Measurements from ENCODE around the gene ALK. TPM values are rescaled to one million over a fixed set of nuclear protein-coding genes. Genes with fewer than 3 reads are reported as not detected.
"Not testable (repeated sequence)": the region's sequence is repeated elsewhere in the genome, so short reads cannot be mapped to it uniquely, and the experiment has no call there.

Gene ALK
- total and polyA plus RNA-seq, 2 donors (not counting 1 experiment from before 2014, with no cell fraction given): not detected

DNA sequence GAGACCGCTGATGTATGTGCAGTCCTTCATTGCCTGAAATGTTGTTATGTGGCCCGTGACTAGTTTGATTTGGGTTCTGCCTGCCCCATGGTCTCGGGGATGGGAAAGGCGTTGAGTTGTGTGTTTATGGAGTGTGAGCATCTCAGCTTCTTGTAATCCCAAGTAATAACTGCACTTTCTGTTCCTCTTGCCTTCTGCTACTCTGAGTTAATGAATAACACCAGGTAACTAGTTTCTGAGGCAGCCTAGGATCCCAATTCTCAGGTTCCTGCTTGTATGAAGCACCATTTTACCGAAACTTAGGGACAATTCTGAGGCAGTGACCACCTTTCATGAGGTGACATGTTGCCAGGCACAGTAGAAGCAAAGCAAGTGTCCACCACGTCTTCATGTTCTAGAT, 170.0 kb downstream of the ALK start:
- Histone ChIP-seq H3K4me1 (ENCODE audit: control insufficient read depth in 2 of 2, insufficient read depth in 2 of 2, low read length in 2 of 2) (no peaks in the 10 kb centered on the region), H3K4me2 (replicated peaks; ENCODE audit: low read depth, low read length, poor library complexity, severe bottlenecking) (no peak overlapping the region), H3K9me3 (ENCODE audit: control extremely low read depth in 1 of 3, control insufficient read depth in 2 of 3, insufficient read depth in 1 of 3, low read length in 2 of 3) (peaks cover 0 to 5% (median 0%) of the 10 kb centered on the region in 3 donors), H3K4me3 (ENCODE audit: control extremely low read depth in 1 of 5, extremely low read depth in 1 of 5, insufficient read depth in 1 of 5, low read depth in 2 of 5, low read length in 4 of 5) (no peak overlapping the region), H4K20me1 (ENCODE audit: control insufficient read depth, insufficient read depth, low read length, poor library complexity, severe bottlenecking) (no peaks in the 10 kb centered on the region), H3K27ac (ENCODE audit: low read length in 2 of 2) (no peak overlapping the region), H3K79me2 (ENCODE audit: control insufficient read depth, insufficient read depth, low read length) (no peaks in the 10 kb centered on the region), H3K27me3 (replicated peaks in 1 of 4; ENCODE audit: control extremely low read depth in 1 of 4, control insufficient read depth in 3 of 4, insufficient read depth in 4 of 4, low read length in 3 of 4) (no peaks in the 10 kb centered on the region), H3K9ac (ENCODE audit: low read length) (no peak overlapping the region), H2AFZ (ENCODE audit: insufficient read depth, low read depth, low read length, poor library complexity, severe bottlenecking) (no peak overlapping the region), H3K36me3 (replicated peaks in 1 of 2; ENCODE audit: control extremely low read depth in 1 of 2, control insufficient read depth in 1 of 2, extremely low read depth in 1 of 2, insufficient read depth in 2 of 2, low read length in 1 of 2) (no peaks in the 10 kb centered on the region)
- Mint-ChIP-seq H3K4me3 (no peak overlapping the region), H3K27ac (no peak overlapping the region), H3K4me1 (no peaks in the 10 kb centered on the region), H3K9me3 (ENCODE audit: insufficient read depth) (no peaks in the 10 kb centered on the region), H3K27me3 (no peaks in the 10 kb centered on the region)
- DNase-seq (no peak), ATAC-seq (ENCODE audit: low read depth) (no peak)
- ChIA-PET CTCF (no interaction called here), POLR2A (no interaction called here)
- intact Hi-C loops (cut with micrococcal nuclease): no loop called here
- no peak for TF ChIP-seq EZH2 (IDR thresholded peaks at IDR 0.05; ENCODE audit: borderline replicate concordance, insufficient read depth, low read depth, low read length, poor library complexity, severe bottlenecking)
- TF ChIP-seq, protein P1, sequence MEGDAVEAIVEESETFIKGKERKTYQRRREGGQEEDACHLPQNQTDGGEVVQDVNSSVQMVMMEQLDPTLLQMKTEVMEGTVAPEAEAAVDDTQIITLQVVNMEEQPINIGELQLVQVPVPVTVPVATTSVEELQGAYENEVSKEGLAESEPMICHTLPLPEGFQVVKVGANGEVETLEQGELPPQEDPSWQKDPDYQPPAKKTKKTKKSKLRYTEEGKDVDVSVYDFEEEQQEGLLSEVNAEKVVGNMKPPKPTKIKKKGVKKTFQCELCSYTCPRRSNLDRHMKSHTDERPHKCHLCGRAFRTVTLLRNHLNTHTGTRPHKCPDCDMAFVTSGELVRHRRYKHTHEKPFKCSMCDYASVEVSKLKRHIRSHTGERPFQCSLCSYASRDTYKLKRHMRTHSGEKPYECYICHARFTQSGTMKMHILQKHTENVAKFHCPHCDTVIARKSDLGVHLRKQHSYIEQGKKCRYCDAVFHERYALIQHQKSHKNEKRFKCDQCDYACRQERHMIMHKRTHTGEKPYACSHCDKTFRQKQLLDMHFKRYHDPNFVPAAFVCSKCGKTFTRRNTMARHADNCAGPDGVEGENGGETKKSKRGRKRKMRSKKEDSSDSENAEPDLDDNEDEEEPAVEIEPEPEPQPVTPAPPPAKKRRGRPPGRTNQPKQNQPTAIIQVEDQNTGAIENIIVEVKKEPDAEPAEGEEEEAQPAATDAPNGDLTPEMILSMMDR (IDR thresholded peaks at IDR 0.05): no peak
- WGBS (ENCODE audit: insufficient coverage): 96% methylated on average over 2 of the region's 6 CpGs

GRCh38 chr2:29750463-29750862, 170.9 kb downstream of the ALK start:
- WGBS (ENCODE audit: insufficient coverage): 85% methylated on average over 3 of the region's 3 CpGs
- POLR2A ChIA-PET: not testable (repeated sequence)

More at GRCh38 chr2:29750463-29750862, 170.9 kb downstream of the ALK start:
- H3K27ac ChIP-seq (ENCODE audit: low read length in 2 of 2); CTCF ChIA-PET; H3K79me2 ChIP-seq (ENCODE audit: control insufficient read depth, insufficient read depth, low read length); H3K27me3 Mint-ChIP-seq; H3K4me1 Mint-ChIP-seq; intact Hi-C loops (cut with micrococcal nuclease); H3K4me3 Mint-ChIP-seq; H3K4me2 ChIP-seq (replicated peaks; ENCODE audit: low read depth, low read length, poor library complexity, severe bottlenecking); DNase-seq; H2AFZ ChIP-seq (ENCODE audit: insufficient read depth, low read depth, low read length, poor library complexity, severe bottlenecking); H3K4me1 ChIP-seq (ENCODE audit: control insufficient read depth in 2 of 2, insufficient read depth in 2 of 2, low read length in 2 of 2); H3K9ac ChIP-seq (ENCODE audit: low read length); H3K9me3 Mint-ChIP-seq (ENCODE audit: insufficient read depth); H3K27me3 ChIP-seq (replicated peaks in 1 of 4; ENCODE audit: control extremely low read depth in 1 of 4, control insufficient read depth in 3 of 4, insufficient read depth in 4 of 4, low read length in 3 of 4); H3K36me3 ChIP-seq (replicated peaks in 1 of 2; ENCODE audit: control extremely low read depth in 1 of 2, control insufficient read depth in 1 of 2, extremely low read depth in 1 of 2, insufficient read depth in 2 of 2, low read length in 1 of 2); H3K4me3 ChIP-seq (ENCODE audit: control extremely low read depth in 1 of 5, extremely low read depth in 1 of 5, insufficient read depth in 1 of 5, low read depth in 2 of 5, low read length in 4 of 5); H3K27ac Mint-ChIP-seq; H3K9me3 ChIP-seq (ENCODE audit: control extremely low read depth in 1 of 3, control insufficient read depth in 2 of 3, insufficient read depth in 1 of 3, low read length in 2 of 3); ATAC-seq (ENCODE audit: low read depth); H4K20me1 ChIP-seq (ENCODE audit: control insufficient read depth, insufficient read depth, low read length, poor library complexity, severe bottlenecking): not testable (repeated sequence)
